DOHH2 (cell line): ENCODE data around the gene SMPD3.

Experiments
- H3F3A ChIP-seq: fragments of 200-600 bp; sonication (generic), shearing (Covaris generic); 2 replicates; pipeline ENCODE4 v1.6.0; 2016; ENCODE audit warnings: antibody characterized with exemption, mild to moderate bottlenecking; ENCODE audit not compliant: control insufficient read depth, insufficient read depth
- H3K27ac ChIP-seq: fragments of 200-600 bp; sonication (generic); 2 replicates; pipeline ENCODE4 v1.5.1; 2014; ENCODE audit warnings: low read depth, mild to moderate bottlenecking, low read length, moderate library complexity
- H3K27me3 ChIP-seq: fragments of 200-600 bp; sonication (generic); 2 replicates; pipeline ENCODE4 v1.6.1; 2014; ENCODE audit warnings: mild to moderate bottlenecking, low read length, mixed read lengths; ENCODE audit not compliant: control insufficient read depth
- H3K36me3 ChIP-seq: fragments of 200-600 bp; sonication (generic); 2 replicates; pipeline ENCODE4 v1.6.1; 2014; ENCODE audit warnings: mild to moderate bottlenecking, low read length, moderate library complexity, mixed read lengths; ENCODE audit not compliant: control insufficient read depth
- H3K4me1 ChIP-seq: fragments of 200-600 bp; sonication (generic); 2 replicates; pipeline ENCODE4 v1.6.1; 2014; ENCODE audit warnings: mild to moderate bottlenecking, low read length, mixed read lengths; ENCODE audit not compliant: control insufficient read depth
- H3K4me2 ChIP-seq: fragments of 200-600 bp; sonication (generic); 2 replicates; pipeline ENCODE4 v1.6.0; 2014; ENCODE audit warnings: mild to moderate bottlenecking, low read length, moderate library complexity
- H3K4me3 ChIP-seq: fragments of 200-600 bp; sonication (generic); 2 replicates; pipeline ENCODE4 v1.5.1; 2014; ENCODE audit warnings: mild to moderate bottlenecking, low read length, mixed read lengths
- H3K79me2 ChIP-seq: fragments of 200-600 bp; sonication (generic); 2 replicates; pipeline ENCODE4 v1.6.1; 2014; ENCODE audit warnings: mild to moderate bottlenecking, low read length, mixed read lengths; ENCODE audit not compliant: control insufficient read depth
- H3K9me2 ChIP-seq: fragments of 200-600 bp; sonication (generic); replicated peaks from 2 replicates; pipeline ENCODE4 v1.6.1; 2014; ENCODE audit warnings: mild to moderate bottlenecking, low read length, mixed read lengths; ENCODE audit not compliant: control insufficient read depth
- H3K9me3 ChIP-seq: fragments of 200-600 bp; sonication (generic); 2 replicates; pipeline ENCODE4 v1.6.1; 2014; ENCODE audit warnings: antibody characterized with exemption, low read length, mixed read lengths; ENCODE audit not compliant: control insufficient read depth, insufficient read depth
- H4K20me1 ChIP-seq: fragments of 200-600 bp; sonication (generic); 2 replicates; pipeline ENCODE4 v1.6.0; 2014; ENCODE audit warnings: low read depth, mild to moderate bottlenecking, antibody characterized with exemption, low read length, moderate library complexity; ENCODE audit not compliant: control insufficient read depth, insufficient read depth
- CTCF ChIP-seq: fragments of 200-600 bp; sonication (generic); IDR thresholded peaks from one replicate; pipeline ENCODE4 v1.5.1; 2014; ENCODE audit warnings: antibody characterized with exemption, mild to moderate bottlenecking, low read depth, low read length; ENCODE audit not compliant: poor library complexity, severe bottlenecking
- EZH2phosphoT487 ChIP-seq: fragments of 200-600 bp; sonication (generic); IDR thresholded peaks from 2 replicates; pipeline ENCODE4 v1.6.1; 2017; ENCODE audit warnings: borderline replicate concordance, mild to moderate bottlenecking, antibody characterized with exemption, low read length, moderate library complexity, mixed read lengths

SMPD3 gene

DNA sequence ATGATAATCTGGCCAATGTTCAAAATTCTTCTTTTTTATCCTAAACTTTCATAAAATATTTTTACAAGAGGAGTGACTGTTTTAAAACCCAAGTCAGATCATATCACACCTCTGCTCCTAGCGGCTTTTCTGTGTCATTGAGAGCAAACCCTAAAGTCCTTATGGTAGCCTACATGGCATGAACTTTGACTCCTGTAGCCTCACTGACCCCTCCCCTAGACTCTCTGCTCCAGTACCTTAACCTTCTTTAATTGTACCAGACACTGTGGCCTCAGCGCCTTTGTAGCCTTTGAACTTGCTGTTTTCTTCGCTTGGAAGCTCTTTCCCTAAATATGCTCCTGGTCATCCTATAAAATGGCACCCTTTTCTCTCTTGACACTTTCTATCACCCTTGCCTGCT lies 7.3 kb upstream of the SMPD3 start:
- Histone ChIP-seq H3K4me2 (no peak overlapping the region), H4K20me1 (no peaks in the 10 kb centered on the region), H3K27ac (no peak overlapping the region), H3K79me2 (no peaks in the 10 kb centered on the region), H3K36me3 (no peaks in the 10 kb centered on the region), H3K9me3 (no peaks in the 10 kb centered on the region), H3K9me2 (no peaks in the 10 kb centered on the region), H3K27me3 (peaks cover 13% of the 10 kb centered on the region; the same call in 1 of the 2 replicates), H3K4me3 (no peak overlapping the region), H3K4me1 (no peaks in the 10 kb centered on the region), H3F3A (no peaks in the 10 kb centered on the region)
- no peak for TF ChIP-seq CTCF
- no peak for TF ChIP-seq EZH2phosphoT487

DNA sequence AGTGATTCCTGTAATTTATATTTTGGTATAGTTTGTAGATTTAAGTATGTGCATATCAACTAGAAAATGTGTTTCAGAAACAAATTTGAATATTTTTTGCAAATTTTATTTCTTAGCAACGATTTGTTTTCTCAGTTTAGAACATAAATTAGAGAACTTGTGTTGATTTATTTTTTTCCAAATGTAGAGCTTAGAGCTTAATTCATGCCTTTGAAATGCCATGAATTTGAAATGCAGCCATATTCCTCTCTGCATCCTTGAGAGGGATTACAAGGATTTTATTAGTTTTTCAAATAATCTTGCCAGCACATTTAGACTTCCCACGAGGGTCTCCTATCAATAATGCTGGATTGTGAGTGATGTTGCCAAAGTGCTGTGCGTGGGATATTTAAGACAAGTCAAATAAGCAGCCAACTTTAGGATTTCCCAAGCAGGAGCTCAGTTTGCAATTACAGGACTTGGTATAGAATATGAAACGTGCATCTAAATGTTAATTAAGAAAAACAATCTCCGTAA lies 6.7 kb upstream of the SMPD3 start:
- H3K79me2 ChIP-seq, result no peaks in the 10 kb centered on the region
- no peaks in the 10 kb centered on the region for H3K9me3 ChIP-seq
- H3K9me2 ChIP-seq, result no peaks in the 10 kb centered on the region
- no peaks in the 10 kb centered on the region for H4K20me1 ChIP-seq
- H3K4me3 ChIP-seq, result no peak overlapping the region
- TF ChIP-seq EZH2phosphoT487 (no peak), CTCF (no peak)
- H3K36me3 ChIP-seq, result no peaks in the 10 kb centered on the region
- no peak overlapping the region for H3K4me2 ChIP-seq
- no peaks in the 10 kb centered on the region for H3K4me1 ChIP-seq
- no peak overlapping the region for H3K27ac ChIP-seq
- H3F3A ChIP-seq, result no peaks in the 10 kb centered on the region
- peaks cover 9% of the 10 kb centered on the region; the same call in 1 of the 2 replicates for H3K27me3 ChIP-seq

DNA sequence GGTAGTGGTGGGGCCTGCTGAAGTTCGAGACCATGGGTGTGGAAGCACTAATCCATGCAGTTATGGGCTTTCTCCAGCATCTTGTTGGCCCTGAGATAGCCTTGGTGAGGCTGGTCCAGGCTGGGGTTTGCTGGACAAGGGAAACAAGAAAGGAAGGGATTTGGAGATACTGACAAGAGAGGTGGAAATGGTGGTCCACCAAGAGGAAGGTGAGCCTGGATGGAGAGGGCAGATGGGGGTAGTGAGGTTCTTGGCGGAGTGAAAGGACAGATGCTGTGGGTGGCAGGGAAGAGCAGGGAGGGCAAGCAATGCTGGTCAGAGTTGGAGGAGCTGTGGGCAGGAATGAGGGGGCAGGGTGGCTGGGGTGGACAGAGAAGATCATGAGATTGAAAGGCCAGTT lies 5.5 kb upstream of the SMPD3 start:
- Histone ChIP-seq H4K20me1 (no peaks in the 10 kb centered on the region), H3K4me1 (peaks cover 2% of the 10 kb centered on the region), H3K79me2 (no peaks in the 10 kb centered on the region), H3K36me3 (no peaks in the 10 kb centered on the region), H3F3A (no peaks in the 10 kb centered on the region), H3K9me2 (no peaks in the 10 kb centered on the region), H3K27ac (no peak overlapping the region), H3K4me2 (no peak overlapping the region), H3K27me3 (peaks cover 3% of the 10 kb centered on the region; the same call in 1 of the 2 replicates), H3K4me3 (no peak overlapping the region), H3K9me3 (no peaks in the 10 kb centered on the region)
- TF ChIP-seq CTCF (no peak), EZH2phosphoT487 (no peak)

DNA sequence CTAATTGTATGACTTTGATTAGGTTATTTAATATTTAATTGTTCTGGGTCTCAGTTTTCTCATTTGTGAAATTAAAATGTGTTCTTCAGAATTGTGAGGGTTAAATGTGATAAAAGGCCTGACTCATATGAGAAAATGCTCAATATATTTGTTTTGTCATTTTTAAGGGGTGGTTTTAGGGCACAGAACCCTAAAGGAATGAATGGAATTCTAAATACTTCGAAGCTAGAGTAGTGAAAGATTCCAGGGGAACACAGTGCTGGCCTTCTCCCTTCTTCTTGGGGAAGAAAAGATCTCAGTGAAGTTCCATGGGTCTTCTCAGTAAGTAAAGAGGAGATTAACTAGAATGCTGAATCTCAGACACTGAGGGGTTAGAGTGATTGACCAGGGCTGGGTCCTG lies 3.9 kb upstream of the SMPD3 start:
- Histone ChIP-seq H3K27me3 (no peaks in the 10 kb centered on the region; the same call in 1 of the 2 replicates), H3K9me3 (no peaks in the 10 kb centered on the region), H4K20me1 (no peaks in the 10 kb centered on the region), H3K4me2 (no peak overlapping the region), H3F3A (no peaks in the 10 kb centered on the region), H3K79me2 (no peaks in the 10 kb centered on the region), H3K27ac (no peak overlapping the region), H3K36me3 (no peaks in the 10 kb centered on the region), H3K4me3 (no peak overlapping the region), H3K9me2 (no peaks in the 10 kb centered on the region), H3K4me1 (peaks cover 12% of the 10 kb centered on the region)
- no peak for TF ChIP-seq EZH2phosphoT487
- no peak for TF ChIP-seq CTCF
